SKM-1 (cell line): Measurements from ENCODE around the gene MYNN.
A peak's percentile ranks its signal among the peaks of the same experiment; 100 is the strongest.
"Not testable (repeated sequence)": the region's sequence is repeated elsewhere in the genome, so short reads cannot be mapped to it uniquely, and the experiment has no call there.

ENCODE experiments used
- DNase-seq: peaks from one replicate; lab custom pipeline; 2025; ENCODE audit not compliant: unreplicated experiment; lab: John Stamatoyannopoulos, UW

MYNN gene

GRCh38 chr3:169772897-169773816 is at the start of gene MYNN:
Gene MYNN (plus strand): TSS chr3:169773396. CDS start chr3:169774296, 900 bp downstream.
- peak; percentile 86 for DNase-seq

DNA sequence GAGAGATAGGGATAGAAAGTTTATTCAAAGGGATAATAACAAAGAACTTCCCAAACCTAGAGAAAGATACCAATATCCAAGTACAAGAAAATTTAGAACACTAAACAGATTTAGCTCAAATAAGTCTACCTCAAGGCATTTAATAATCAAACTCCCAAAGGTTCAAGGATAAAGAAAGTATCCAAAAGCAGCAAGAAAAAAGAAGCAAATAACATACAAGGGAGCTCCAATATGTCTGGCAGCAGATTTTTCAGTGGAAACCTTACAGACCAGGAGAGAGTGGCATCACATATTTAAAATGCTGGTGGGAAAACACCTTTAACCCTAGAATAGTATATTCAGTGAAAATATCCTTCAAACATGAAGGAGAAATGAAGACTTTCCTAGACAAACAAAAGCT is 41.3 kb upstream of the MYNN start:
- not testable (repeated sequence) for DNase-seq

- DNase-seq: no peak
These were observed 34.1 kb upstream of the MYNN start for GRCh38 chr3:169739067-169739466.

DNA sequence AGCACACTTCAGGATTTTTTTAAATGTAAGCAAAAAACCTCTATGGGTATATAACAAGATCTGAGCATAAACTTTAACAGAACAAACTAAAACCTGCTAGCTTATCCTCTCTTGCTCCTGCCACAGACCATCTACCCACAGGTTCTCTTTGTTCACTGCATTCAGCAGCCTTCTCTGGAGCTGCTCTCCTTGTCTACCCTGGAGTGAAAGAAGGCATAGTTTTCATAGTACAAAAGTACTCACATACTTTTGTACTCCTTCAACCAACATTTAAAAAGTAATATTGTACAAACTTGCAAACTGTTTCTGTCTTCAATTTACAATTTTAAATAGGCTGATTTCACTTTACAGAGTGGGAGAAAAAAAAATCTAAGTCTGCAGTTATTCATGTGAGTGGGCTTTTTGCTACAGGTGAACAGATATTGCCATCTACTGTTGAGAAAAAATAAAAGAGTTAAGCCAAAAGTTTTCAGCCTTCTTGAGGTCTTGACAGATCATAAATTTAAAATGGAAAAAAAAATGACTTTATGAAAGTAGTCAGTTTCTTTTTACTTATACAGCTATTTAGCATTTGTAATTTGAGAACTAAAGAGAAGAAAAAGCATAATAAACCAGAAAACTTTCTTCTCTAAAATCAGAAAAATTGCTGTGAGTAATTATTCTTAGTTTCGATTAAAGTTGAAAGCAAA is 28.7 kb upstream of the MYNN start:
- DNase-seq: no peak

- peak; percentile 13 for DNase-seq
These were observed 26.3 kb upstream of the MYNN start for GRCh38 chr3:169746924-169747323.

DNA sequence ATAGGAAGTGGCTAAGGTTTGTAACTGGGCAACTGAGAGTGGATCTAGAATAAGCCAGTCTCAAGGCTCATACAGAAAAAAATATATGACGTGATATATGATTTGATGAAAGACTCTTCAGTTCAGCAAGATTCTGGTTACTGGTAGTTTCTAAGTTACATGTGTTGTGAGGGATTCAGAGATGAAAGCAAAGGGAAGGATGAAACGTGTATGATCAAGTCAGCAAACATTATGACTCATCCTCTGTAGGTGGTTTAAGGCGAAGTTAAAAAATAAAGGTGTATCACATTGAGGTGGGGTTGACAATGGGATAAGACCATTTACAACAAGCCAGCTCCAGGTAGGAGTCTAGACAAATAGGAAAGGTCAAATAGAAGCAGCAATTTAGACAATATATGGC is 24.5 kb upstream of the MYNN start:
- no peak for DNase-seq

DNA sequence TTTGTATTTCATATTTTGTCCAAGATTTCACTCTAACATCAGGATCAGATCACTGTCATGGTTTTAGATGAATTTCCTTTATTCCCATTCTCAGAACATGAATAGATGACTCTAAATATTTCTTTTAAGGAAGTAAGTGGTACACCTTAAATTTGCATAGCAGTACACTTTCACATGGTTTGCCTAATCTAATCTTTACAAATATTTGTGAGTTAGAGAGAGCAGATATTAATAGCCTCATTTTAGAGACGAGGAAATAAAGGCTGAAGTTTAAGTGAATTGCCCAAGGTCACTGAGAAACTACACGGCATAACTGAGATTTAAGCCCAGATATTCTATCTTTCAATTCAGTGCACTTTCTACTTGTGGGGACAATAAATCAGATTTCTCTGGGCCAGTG is 22.5 kb upstream of the MYNN start:
- DNase-seq: no peak

DNA sequence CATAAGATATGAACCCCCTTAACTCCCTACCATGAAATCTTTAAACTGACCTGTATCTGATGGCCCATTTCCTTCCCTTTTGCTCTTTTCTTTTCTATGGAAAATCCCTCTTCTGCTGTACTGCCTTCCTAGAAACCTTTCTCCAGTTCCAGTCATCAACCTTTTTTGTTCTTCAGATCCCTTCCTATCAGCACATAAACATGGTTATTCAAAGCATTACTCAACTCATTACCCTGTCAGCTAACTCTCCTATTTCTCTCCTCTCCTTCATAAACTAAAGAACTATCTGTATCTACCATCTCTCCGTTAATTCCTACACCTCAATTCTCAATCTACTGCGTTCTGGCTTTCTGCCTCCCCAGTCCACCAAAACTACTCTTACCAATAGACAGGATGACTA is 21.3 kb upstream of the MYNN start:
- no peak for DNase-seq

DNA sequence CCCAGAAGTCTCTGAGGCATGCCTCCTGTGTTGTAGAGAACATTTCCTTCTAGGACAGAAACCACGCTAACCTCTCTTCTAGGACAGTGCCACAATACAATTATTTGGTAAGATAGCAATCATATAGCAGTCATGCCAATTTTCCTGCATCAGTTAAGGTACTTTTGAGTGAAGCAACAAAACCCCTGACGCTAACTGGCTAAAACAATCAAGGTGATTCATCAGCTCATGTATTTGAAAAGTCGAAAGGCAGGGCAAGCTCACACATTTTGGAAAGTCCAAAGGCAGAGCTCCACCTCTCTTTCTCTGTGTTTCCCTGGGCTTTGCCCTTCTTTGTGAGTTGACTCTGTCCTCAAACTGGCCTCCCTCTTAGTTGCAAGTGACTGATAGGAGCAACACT is 18.5 kb upstream of the MYNN start:
- DNase-seq: no peak

DNA sequence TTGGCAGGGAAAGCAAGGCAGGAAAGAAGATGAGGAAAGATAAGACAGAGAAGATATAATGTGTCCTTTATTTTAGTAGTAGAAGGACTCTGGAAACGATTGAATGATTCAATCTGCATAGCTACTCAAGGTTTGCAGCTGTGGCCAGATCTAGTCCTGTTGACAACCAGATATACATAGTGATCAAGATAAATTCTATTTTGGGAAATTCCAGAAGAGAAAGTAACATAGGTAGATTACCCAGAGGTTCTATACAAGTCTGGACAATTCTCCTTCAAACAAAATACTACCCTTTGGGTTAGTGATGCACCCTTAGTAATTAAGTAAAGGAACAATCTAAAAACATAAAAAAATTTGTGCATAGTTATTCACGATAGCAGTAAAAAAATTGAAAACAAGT is 17.7 kb upstream of the MYNN start:
- DNase-seq: no peak

DNA sequence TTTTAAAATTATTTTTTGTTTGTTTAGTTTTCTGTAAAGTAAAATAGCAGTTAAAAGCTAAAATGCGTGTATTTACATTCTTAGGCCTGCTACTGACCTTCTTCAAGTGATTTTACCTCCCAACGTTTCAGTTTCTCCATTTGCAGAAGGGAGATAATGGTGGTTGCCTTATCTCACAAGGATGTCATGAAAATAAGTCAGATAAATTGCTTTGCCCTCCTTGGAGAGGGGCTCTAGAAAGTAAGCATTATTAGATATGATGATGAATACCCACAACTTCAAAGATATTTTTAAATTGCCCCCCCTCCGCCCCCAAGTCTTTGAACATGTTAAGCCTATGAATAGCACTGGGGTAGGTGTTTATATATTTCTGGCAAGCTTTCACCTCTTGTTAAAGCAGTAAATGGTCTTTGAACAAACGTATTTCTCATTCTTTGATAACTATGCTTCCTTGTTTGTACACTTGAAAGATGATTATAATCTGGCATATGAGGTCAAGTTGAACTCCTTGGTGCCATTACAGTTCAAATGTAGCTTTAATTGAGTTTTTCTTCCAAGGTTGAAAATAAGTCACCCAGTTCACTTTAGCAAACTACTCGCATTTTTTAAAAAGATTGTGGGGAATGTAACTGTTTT is 14.7 kb upstream of the MYNN start:
- DNase-seq: no peak

- no peak for DNase-seq
These were observed 13.9 kb upstream of the MYNN start for GRCh38 chr3:169759256-169759655.

- no peak for DNase-seq
These were observed 12.7 kb upstream of the MYNN start for GRCh38 chr3:169760479-169760878.

GRCh38 chr3:169764312-169764881 is 8.8 kb upstream of the MYNN start:
- peak; percentile 56 for DNase-seq

DNA sequence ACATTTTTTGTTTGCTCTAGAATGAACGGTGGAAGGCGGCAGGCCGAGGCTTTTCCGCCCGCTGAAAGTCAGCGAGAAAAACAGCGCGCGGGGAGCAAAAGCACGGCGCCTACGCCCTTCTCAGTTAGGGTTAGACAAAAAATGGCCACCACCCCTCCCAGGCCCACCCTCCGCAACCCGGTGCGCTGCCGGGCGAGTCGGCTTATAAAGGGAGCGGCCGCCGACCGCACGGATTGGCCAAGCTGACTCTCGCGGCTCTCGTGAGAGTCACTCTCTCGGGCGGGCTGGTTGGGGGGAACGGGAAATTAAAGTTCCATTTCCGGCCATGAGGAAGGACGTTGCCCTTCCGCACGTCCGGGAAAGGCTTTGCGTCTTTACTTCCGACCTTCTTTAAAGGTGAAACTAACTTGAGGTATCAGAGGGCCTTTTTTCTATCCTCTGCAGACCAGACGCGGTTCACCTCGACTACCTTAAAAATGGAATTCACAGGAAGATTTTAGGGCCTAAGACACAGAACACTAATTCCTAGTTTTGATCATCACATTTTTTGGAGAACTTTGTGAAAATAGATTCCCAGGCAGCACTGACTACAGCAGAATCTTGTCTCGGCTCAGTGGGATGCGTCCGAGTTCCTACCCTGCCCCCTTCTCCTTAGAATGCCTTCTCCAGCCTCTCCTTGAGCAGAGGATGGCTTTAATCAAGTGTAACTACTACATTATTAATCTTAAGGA is 8.1 kb upstream of the MYNN start, which contains the start of gene TERC:
Gene TERC, minus strand, starts transcription at position 179 of the 731 bp plus-strand sequence.
- DNase-seq: peak; percentile 9

DNA sequence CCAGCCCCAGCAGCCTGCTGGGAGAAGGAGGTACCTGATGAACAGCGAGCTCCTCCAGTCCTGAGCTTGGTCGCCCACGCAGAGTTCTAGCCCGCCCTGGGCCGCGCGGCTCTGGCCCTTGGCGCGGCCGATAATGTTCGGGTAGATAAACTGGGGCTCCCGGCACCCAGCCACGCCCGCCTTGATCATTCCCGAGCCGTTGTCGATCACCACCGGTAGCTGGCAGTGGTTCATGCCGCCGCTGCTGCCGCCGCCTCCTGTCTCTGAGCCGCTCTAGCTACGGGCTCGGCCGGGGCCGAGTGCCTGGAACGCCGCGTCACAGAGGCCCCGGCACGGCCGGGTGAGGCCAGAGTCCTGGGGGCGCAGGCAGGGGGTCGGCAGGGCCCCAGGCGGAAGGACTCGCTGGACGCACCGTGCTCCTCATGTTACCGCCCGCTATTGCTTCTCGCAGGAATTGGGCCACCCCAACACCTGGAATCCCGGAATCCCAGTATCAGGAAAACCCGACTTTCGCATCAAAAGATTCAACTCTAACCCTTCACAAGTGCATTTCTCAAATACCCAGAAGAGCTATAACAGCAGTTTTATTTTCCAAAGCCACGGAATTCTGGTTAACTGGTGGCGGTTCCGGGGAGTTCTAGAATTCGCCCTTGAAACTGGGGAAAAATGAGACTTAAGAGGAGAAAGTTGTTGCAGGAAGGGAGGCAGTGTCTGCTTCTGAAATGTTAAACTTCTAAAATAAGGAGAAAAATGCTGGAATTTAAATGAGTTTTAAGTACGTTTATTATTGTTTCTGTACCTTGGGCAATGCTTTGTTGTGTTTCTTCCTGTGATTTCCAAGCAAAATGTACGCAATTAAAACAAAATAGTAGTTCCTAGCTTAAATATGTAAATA is 3.7 kb upstream of the MYNN start, which contains the start of gene ACTRT3:
Gene ACTRT3, minus strand, starts transcription at position 275 of the 895 bp plus-strand sequence. Its CDS starts 41 bp downstream, at position 234.
- DNase-seq: peak; percentile 30

DNA sequence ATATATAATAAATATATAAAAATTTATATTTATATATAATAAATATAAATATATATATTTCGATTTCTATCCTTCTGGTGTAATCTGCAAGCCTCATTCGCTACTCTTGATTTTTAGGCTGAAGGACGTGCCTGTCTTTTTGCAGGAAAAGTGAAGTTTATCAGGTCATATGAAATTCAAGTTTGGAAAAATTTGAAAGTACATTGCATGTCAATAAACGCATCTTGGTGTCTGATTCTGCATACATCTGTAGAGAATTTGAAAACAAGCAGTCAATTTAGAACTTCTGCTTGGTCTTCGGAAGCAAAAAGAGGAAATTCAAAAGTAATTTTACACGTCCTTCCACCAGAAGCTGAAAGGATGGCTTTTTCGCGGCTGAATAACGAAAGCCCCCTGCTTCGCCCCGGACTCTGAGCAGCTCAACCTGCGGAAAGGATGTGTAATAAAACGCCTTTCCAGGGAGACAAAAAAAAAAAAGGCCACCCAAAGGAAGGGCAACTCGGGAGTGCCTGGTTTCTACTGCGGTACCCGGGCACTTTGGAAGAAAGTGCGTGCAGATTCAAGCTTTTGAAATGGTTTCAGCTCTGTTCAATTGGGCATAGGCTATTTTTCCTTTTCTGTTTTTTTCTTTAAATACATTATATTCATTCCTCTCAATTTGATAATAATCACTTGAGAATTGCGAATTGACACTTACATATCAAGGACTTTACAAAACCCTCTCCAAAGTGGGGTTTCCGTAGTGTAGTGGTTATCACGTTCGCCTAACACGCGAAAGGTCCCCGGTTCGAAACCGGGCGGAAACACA is 1.5 kb upstream of the MYNN start:
- peak; percentile 86 for DNase-seq

DNA sequence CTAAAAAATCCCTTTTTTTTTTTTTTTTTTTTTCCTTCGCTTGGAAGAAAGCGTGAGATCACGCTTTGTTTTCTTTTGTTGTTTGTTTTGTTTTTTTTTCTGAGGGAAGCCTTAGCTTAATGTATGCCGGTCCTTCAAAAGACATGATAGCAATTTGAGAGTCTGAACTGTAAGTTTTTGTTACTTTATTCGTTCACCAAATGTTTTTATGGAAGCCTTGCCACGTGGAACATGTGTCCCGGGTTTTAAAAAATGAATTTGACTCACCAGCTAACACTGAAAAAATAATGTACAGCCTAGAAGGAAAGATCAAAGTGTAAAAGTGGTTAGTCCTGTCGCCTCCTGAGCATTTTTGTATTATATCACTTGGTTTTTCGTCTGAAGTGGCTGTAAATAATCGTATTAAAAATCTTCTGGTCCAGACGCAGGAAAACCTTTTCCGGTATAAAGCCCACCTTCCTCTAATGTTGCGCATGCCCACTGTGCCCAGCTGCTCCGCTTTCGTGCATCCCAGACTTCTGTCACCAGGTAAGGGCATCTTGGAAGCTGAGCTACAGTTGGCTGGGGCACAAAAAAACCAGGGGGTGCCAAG is 795 bp upstream of the MYNN start:
- peak; percentile 58 for DNase-seq
